ENCODE results near the gene IMPACT.

IMPACT gene

GRCh38 chr18:24427484-24427883 is 1.0 kb downstream of the IMPACT start:
- peak; percentile 8 for DNase-seq

GRCh38 chr18:24428709-24429108 is 2.2 kb downstream of the IMPACT start:
- DNase-seq, result no peak

GRCh38 chr18:24429188-24429587 is 2.7 kb downstream of the IMPACT start:
- no peak for DNase-seq

GRCh38 chr18:24432618-24433017 is 6.1 kb downstream of the IMPACT start:
- DNase-seq, result no peak

- DNase-seq, result no peak
Measured at GRCh38 chr18:24436939-24437338, 10.5 kb downstream of the IMPACT start.

GRCh38 chr18:24443870-24444269 is 17.4 kb downstream of the IMPACT start:
- no peak for DNase-seq

GRCh38 chr18:24446453-24446852 is 20.0 kb downstream of the IMPACT start:
- no peak for DNase-seq

GRCh38 chr18:24446953-24447538 is 20.6 kb downstream of the IMPACT start:
- no peak for DNase-seq

- no peak for DNase-seq
Measured at GRCh38 chr18:24447961-24448360, 21.5 kb downstream of the IMPACT start.

GRCh38 chr18:24456549-24456948 is 30.1 kb downstream of the IMPACT start:
- DNase-seq, result no peak

- DNase-seq, result no peak
Measured at GRCh38 chr18:24459772-24460171, 33.3 kb downstream of the IMPACT start.

- DNase-seq, result no peak
Measured at GRCh38 chr18:24460388-24460787, 33.9 kb downstream of the IMPACT start, which contains the start of gene HRH4. Gene HRH4 (plus strand): TSS chr18:24460637. CDS start chr18:24460729, 92 bp downstream.

GRCh38 chr18:24461996-24462395 is 35.5 kb downstream of the IMPACT start:
- DNase-seq, result no peak

- no peak for DNase-seq
Measured at GRCh38 chr18:24462838-24463775, 36.6 kb downstream of the IMPACT start.

GRCh38 chr18:24465486-24465885 is 39.0 kb downstream of the IMPACT start:
- no peak for DNase-seq

GRCh38 chr18:24466771-24467170 is 40.3 kb downstream of the IMPACT start:
- no peak for DNase-seq

GRCh38 chr18:24470022-24470618 is 43.6 kb downstream of the IMPACT start:
- DNase-seq, result no peak

- no peak for DNase-seq
Measured at GRCh38 chr18:24470805-24471204, 44.3 kb downstream of the IMPACT start.

- no peak for DNase-seq
Measured at GRCh38 chr18:24472591-24472990, 46.1 kb downstream of the IMPACT start.

GRCh38 chr18:24474406-24474805 is 47.9 kb downstream of the IMPACT start:
- no peak for DNase-seq

- no peak for DNase-seq
Measured at GRCh38 chr18:24475926-24476589, 49.6 kb downstream of the IMPACT start.

GRCh38 chr18:24479371-24479770 is 52.9 kb downstream of the IMPACT start:
- DNase-seq, result no peak

GRCh38 chr18:24482821-24483220 is 56.4 kb downstream of the IMPACT start:
- no peak for DNase-seq
